Measurements from ENCODE around the gene ADORA2B.
A peak's percentile ranks its signal among the peaks of the same experiment; 100 is the strongest.
"Not testable (repeated sequence)": the region's sequence is repeated elsewhere in the genome, so short reads cannot be mapped to it uniquely, and the experiment has no call there.

Gene ADORA2B

DNA sequence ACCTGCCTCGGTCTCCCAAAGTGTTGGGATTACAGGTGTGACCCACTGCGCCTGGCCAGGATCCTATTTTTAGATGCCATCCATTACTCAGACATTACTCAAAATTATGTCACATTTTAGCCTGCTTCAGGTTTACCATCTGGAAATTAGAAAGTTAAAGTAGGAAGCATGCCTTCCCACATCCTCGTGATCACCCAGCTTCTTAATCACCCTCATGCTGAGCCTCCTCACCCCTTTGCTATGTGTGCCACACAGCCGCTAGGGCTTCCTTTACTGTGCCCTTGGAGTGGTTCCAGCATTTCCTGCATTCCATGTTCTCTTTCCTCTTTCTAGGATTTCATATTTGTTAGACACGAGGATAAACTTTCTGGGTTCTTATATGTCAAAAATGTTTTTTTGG, 9.3 kb downstream of the ADORA2B start:
- peak; percentile 86 for DNase-seq (ENCODE audit: low read depth)

DNA sequence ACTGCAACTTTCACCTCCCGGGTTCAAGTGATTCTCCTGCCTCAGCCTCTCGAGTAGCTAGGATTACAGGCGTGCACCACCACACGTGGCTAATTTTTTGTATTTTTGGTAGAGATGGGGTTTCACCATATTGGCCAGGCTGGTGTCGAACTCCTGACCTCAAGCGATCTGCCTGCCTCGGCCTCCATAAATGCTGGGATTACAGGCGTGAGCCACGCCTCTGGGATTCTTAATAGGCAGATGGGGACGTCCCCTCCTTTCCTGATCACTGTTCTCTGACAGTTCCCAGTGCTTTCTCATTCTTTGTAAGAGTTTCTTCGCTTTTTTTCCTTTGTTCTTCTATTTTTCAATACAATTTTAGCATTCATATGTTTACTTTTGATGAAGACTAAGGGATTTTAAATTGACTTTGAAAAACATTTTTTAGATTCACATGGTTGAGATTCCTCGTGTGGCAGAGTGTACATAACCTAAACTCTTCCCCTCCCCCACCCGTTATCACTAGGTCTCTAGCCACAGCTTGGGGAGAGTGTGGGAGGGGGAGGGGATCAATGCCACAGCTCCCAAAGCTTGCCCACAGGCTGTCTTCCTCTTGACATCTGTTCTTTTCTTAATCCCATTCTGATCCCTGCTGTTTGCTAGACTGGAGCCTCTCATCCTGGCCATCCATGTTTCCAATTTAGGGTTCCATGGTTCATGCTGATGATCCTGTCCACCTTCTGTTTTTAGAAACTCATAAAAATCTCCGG, 11.0 kb downstream of the ADORA2B start:
- peak; percentile 60 for DNase-seq (ENCODE audit: low read depth)

DNA sequence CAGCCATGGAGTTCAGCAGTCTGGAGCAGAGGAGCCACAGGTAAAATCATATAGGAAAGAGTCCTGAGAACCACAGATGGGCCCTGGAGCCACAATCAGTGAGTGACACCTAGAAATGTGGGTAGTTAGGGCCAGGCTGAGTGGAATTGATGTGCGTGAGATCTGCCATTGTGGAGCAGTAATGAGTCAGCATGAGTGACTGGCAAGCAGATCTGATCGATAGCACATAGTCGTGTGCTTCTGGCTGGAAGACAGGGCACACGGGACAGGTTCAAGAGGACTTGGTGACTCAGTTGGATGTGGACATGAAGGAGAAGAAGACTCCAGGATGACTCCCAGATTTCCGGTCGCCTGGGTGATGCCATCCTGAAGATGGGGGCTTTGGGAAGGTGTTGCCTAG, 12.3 kb downstream of the ADORA2B start:
- no peak for DNase-seq (ENCODE audit: low read depth)

DNA sequence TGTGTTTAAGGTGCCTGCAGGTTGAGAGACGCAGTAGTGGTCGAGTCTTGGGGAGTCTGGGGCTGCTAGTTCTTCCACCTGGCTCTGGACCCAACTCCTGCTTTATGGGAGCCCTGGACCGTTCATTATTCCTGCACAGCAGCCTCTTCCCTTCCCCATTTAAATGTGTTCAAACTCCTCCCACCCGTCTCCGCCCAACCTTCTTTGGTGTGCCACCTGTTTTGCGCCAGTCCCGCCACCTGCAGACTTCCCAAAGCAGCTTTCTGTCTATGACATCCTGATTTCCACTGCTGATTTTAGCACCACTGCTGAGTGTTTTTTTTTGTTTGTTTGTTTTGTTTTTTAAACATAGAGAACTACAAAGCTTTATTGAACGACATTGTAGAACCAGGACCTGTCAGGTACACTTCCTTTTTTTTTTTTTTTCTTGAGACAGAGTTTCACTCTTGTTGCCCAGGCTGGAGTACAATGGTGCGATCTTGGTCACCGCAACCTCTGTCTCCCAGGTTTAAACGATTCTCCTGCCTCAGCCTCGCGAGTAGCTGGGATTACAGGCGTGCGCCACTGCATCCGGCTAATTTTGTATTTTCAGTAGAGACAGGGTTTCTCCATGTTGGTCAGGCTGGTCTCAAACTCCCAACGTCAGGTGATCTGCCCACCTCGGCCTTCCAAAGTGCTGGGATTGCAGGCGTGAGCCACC, 12.8 kb downstream of the ADORA2B start:
- no peak for DNase-seq (ENCODE audit: low read depth)

DNA sequence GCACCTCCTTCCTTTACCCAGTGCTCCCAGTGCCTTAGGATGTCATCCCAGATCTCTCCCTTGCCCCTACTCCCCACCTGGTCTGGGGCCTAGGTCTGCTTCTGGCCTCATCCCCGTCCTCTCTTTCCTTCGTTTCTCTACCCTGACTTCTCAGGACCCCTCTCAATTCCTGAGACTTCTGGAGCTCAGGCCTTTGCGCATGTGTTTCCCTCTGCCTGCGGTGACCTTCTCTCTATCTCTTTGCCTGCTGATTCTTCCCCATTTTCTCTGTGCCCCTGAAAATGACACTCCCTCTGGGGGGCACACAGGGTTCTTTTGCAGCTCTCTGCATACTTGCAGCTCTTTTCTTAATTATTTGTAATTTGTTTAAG, 13.5 kb downstream of the ADORA2B start:
- DNase-seq (ENCODE audit: low read depth): no peak

DNA sequence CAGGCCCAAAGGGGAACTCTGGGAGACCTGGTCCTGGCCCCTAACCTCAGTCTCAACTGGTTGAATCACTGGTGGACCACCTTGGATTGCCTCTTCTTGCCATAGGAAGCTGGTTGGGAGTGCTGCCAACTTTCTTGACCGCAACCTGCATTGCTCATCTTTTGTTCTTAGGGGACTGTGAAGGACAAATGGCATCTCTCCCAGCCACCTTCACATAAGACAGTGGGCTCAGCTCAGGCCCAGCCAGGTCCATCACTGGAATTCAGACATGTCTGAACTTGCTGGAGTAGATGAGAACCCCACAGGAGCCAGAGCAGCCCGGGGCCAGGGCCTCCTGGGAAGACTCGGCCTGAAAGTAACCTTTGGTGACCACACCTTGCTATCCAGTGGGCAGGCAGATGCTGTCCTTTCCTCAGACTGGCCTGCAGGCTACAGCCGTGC, 18.8 kb downstream of the ADORA2B start:
- peak; percentile 65 for DNase-seq (ENCODE audit: low read depth)

DNA sequence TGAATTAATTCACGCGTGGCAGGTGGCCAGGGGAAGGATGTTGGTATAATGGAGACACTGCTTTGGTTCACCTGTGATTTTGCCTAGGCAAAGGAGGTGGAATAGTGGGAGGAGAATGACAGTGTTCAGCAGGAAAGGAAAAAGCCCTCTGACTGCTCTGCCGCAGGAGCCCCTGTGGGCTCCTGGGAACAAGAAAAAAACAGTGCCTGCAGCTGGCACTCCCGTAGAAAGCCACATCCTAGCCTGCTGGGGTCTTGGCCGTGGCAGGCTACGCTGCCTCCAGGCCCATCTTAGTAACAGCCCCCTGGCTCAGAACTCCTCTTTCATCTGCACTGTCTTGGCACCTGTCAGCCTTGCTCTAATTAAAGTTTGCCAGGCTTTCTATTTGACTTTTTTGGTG, 20.6 kb downstream of the ADORA2B start:
- DNase-seq (ENCODE audit: low read depth): no peak

DNA sequence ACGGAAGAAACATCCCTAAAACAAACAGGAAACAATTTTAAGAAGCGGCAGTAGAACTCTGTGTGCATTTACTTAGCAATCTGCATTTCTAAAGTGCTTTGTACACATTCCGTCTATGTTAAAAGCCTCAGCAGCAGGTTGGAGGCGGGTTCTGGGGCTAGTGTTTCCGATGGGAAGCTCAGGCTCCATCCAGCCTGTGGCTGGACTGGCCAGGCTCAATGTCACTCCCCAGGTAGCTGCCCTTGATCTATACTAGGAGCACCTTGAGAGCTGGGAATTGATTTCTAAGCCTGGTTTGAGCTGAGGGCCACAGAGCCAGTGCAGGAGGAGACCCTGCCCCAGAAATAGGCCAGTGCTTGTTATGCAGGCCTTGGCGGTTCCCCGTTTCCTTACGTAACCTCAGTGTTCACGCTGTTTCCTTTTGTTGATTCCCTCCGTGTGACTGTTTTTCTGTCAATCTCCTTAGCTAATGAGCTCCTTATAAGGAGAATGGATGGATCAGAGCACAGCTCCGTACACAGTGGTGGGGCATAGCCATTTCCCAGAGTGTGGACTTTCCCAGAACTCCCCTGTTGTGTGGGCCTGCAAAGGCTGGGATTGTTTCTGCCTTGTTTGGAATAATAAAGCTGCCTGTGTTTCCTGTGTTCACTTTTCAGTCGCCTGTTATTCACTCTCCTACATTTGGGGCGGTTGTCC, 21.4 kb downstream of the ADORA2B start:
- DNase-seq (ENCODE audit: low read depth): peak; percentile 37

DNA sequence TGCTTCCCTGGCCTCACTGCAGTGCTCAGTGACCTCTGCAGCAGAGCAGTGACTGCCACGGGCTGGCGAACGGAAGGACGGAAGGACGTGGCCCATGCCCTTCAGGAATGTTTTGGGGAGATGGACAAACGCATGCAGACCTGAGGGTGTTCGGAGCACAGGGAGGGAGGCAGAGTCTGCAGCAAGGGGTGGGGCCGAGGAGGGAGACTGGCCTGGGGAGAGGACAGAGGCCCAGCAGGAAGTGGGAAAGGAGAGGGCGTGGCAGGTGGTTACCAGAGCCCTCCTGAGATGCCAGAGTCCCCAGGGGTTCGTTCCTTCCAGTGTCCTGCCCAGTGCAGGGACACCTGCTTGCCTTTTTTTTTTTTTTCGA, 21.9 kb downstream of the ADORA2B start:
- DNase-seq (ENCODE audit: low read depth): no peak

DNA sequence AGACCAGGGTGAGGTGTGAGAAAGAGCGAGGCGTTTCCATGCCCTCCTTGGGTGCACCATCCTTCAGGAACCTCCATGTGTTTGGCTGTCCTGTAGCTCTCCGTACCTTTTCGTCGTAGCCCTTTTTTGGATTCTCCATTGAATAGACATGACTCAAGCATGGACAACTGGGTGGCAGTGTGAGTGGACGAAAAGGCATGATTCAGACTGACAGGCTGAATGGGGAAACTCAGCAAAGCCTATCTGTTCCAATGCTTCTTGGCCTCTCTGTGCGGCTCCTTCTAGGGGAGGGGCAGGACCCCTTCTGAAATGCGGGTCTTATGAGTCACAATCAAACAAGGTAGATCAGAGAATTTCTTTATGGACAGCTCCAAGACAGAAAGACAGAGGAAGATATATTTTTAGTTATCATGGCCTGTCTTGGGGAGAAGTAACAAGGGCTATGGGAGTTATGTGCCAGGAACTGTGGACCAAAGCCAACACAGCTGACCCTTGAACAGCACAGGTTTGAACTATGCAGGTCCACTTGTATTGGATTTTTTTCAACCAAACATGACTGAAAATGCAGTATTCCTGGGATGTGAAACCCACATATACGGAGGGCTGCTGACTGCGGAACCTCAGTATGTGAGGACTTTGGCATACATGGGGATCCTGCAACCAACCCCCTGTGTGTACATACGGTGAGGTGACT, 22.9 kb downstream of the ADORA2B start:
- no peak for DNase-seq (ENCODE audit: low read depth)

DNA sequence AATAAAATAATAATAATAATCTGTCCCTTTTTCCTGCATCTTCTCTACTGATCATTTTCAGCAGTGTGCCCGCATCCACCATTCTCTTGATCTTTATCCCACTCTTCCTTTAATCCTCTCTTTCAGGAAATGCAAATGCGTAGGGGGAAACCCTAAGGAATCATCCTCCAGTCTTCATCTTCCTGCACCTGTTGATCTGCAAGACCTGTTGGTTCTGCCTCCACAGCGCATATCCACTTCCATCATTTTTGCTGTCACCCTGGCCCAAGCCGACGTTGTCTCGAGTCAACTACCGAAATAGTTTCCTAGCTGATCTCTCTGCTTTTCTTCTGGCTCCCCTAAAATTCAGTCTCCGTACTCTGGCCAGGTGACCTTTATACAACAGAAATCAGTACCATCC, 24.5 kb downstream of the ADORA2B start:
- no peak for DNase-seq (ENCODE audit: low read depth)

DNA sequence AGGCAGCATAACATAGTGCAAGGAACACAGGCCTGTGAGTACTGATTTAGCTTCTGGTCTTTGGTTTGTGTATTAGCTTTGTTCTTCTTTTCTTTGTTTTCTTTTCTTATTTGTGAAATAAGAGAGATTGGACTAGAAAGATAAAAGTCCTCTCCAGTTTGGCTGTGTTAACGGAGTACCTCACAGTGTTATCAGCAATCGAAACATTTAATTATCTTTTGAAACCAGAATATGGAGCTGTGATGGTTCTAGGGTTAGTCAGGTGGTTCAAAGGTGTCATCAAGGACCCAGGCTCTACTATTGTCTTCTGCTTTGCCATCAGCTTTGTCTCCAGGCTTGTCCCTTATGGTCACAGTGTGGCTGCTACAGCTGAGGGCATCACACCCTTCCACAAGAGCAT, 25.6 kb downstream of the ADORA2B start:
- DNase-seq (ENCODE audit: low read depth): no peak

DNA sequence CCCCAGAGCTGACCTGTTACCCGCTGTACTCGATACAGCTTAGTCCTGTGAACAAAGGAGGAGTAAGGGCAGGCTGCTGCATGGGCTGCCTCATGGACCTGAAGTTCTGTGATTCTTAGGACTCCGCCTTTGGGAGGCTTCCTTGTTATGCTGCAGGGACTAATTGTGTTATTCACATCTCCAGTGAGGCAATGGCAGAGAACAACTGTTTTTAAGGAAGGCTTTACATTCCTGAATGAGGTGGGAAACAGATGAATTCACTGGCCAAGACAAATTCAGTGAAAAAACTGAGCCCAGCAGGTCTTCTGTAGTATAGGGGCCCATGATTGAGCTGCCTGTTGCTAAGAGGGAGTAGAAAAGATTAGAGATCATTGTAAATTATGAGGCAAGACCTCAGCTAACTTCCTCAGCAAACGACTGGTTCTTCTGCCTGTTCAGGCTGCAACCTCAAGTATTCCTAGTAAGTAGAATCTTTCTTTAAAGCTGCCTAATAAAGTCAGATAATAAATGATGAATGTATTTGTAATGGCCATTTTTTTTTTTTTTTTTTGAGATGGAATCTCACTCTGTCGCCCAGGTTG, 26.3 kb downstream of the ADORA2B start:
- peak; percentile 42 for DNase-seq (ENCODE audit: low read depth)

DNA sequence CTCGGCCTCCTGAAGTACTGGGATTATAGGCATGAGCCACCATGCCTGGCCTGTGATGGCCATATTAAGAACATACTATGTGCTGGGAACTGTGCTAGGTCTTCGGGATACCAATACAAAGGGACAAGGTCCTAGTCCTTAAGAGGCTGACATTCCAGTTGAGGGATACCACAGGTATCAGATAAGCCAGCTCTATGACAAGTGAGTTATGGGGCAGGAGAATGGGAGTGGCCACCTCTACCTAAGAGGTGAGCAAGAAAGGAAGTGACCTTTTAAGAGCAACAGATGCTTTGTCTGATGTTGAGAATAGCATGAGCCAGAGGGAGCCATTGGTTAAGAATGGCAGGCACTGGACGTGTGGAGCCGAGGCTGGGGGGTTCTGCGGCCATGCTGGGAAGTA, 27.0 kb downstream of the ADORA2B start:
- no peak for DNase-seq (ENCODE audit: low read depth)

DNA sequence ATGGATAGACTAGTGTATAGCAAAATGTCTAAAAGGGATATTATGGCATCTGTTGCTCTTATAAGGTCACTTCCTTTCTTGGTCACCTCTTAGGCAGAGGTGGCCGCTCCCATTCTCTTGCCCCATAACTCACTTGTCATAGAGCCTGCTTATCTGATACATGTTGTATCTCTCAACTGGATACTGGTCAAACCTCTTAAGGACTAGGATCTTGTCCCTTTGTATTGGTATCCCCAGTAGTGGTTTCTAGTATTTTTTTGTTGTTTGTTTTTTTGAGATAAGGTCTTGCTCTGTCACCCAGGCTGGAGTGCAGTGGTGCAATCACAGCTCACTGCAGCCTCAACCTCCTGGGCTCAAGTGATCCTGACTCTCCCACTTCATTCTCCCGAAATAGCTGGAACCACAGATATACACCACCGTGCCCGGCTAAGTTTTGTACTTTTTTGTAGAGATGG, 27.6 kb downstream of the ADORA2B start:
- no peak for DNase-seq (ENCODE audit: low read depth)

DNA sequence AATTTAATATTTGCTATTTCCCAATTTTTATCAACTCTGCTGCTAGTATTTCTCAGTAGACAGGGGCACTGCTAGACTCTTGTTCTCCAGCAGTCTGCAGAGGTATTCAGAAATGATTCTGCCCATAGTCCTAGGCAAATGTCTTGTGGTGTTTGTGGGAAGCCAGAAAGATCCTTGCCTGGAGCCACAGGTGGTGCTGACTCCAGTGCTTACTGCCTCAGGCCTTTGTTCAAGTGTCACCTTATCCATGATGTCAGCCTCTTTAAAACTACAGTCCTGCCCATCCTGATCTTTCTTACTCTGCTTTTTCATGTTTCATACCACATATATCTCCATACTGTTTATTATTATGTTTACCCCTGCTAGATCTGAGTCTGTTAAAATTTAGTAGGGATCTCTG, 28.1 kb downstream of the ADORA2B start:
- DNase-seq (ENCODE audit: low read depth): no peak

DNA sequence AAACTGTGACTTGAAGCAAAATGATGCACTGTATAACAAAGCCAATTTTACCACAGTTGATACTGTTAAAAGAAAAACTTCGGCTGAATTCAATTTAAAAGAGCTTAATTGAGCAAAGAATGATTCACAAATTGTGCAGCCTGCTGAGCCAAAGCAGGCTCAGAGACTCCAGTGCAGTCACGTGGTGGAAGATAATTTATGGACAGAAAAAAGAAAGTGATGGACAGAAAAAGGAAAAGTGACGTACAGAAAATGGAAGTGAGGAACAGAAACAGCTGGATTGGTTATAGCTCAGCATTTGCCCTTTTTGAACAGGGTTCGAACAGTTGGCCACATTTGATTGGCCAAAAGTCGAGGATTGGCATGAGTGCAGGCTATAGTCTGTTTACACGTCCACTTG, 28.9 kb downstream of the ADORA2B start:
- no peak for DNase-seq (ENCODE audit: low read depth)

DNA sequence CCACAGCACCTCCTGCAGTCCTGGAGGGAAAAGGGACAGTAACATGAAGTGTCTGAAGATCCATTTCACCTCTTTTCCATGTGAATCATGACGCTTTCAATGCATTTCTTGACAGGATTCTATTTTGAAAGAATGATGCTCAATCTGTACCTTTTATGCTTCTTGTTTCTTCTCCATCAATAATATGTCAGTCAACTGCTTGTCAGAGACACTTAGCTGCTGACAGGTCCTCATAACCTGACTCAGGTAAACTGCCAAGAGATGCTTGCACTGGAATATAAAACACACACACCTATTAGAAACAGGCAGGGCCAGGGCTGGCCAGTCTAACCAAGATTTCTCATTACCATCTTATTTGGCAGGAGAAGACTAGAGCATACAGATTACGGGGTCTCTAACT, 33.0 kb downstream of the ADORA2B start:
- DNase-seq (ENCODE audit: low read depth): no peak

DNA sequence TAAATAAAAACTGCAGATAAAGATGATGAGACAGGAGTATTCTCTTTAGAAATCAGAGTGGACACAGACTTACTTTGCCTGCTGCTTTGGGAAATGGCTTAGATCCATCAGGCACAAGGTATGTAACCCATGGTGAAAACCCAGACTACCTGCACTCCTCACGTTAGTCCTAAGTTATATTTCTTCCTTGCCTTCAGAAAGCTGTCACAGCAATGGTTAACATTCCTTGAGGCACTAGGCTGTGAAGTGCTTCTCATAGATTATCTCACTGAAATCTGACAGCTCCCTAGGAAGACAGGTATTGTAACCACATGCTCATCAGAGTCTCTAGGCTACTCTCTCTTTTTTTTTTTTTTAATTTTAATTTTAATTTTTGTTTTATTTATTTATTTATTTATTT, 33.7 kb downstream of the ADORA2B start:
- no peak for DNase-seq (ENCODE audit: low read depth)

DNA sequence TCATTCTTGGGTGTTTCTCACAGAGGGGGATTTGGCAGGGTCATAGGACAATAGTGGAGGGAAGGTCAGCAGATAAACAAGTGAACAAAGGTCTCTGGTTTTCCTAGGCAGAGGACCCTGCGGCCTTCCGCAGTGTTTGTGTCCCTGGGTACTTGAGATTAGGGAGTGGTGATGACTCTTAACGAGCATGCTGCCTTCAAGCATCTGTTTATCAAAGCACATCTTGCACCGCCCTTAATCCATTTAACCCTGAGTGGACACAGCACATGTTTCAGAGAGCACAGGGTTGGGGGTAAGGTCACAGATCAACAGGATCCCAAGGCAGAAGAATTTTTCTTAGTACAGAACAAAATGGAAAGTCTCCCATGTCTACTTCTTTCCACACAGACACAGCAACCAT, 34.1 kb downstream of the ADORA2B start:
- DNase-seq (ENCODE audit: low read depth): not testable (repeated sequence)

DNA sequence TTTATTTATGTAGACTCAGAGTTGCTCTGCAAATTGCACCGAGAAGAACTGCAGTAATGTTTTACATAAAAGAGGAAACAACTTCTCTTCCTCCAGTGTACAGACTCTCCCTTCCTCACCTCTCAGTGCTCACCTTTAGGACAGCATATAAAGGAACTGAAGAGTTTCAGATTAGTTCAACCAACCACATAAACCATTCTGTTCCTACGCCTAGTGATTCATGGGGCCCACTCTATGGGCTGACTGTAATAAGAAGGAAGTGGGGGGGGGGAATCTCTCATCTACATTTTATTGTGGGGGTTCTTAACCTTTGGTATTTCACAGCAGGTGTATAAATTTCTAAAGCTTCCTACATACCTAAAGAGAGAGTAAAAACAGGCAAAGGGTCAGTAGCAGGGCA, 36.3 kb downstream of the ADORA2B start:
- DNase-seq (ENCODE audit: low read depth): peak; percentile 44
